Hematopoietic multipotent progenitor cell treated with erythropoietin and hydrocortisone succinate and interleukin-3 and kit ligand, for 15 days (in vitro differentiated cells): ENCODE data around the gene MINAR2.

ENCODE experiments used
- DNase-seq: peaks from one replicate; pipeline ENCODE4 v3.0.0-alpha.2; 2015; ENCODE audit warnings: low spot score

The MINAR2 gene

DNA sequence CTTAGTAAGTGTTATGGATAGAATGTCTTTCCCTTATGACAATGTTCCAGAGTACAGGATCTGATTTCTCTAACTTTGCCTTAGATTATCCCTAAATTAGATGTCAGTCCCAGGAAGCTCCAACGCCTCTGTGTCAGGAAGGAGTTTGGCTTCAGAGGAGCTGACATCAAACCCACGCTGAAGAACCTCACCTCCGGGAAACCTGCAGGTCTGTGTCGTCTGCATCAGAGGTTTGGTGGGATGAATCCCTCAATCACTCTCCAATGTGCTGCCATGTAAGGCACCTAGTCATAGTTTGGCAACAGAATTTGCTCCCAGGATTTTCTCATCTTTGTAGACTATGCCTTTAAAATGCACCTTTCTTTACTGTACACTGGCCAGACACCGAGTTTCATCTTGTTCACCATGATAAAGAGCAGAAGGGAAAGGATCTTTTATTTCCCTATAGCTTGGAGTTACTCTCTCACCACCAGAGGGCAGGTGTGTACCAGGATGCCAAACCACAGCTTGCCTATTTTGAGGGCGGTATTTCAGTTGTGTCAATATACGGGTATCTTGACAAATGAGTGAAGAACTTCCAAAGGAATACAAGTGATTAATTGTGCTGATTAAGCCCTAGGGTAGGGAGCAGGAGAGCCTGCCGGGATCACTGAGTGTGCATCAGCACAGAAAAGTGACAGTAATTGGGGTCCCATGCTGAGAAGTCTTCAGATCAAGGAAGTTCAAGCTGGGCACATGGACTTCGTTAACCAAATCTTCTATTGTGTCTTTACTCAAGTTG lies 23.4 kb downstream of the MINAR2 start:
- DNase-seq, result no peak

DNA sequence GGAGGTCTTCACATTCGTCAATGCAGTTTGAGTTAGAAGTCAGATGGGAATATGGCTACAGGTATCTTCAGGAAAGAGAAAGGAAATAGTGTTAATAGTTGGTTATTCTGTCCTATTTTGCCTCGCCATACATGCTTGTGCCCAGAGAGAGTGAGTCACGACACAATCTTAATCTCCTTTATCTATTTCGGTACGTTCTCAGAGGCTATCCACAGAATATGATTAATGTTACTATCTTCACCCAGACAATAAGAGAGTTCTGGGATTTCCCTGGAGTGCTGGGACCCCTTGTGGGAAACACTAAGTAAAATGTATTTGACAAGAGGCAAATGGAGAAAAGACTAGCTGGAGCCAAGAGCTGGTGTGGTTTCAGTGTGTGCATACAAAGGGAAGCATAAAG lies 25.5 kb downstream of the MINAR2 start:
- no peak for DNase-seq

DNA sequence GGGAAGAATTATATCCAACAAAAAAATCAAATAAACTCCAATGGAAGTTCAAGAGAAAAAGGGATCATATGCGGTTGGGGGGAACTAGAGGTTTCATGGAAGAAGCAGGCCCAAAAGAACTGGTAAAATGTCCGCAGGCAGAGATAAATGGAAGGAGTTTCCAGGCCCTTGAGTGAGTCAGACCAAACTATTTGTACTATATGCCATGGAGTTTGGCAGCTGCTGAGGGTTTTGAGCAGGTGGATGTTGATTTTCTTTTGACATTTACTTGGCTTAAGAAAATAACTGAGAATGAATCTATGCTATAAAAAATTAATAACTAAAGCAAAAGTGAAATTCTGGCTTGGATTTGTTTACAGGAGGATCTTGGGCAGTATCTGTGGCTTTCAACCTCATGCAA lies 33.7 kb downstream of the MINAR2 start:
- DNase-seq, result no peak

DNA sequence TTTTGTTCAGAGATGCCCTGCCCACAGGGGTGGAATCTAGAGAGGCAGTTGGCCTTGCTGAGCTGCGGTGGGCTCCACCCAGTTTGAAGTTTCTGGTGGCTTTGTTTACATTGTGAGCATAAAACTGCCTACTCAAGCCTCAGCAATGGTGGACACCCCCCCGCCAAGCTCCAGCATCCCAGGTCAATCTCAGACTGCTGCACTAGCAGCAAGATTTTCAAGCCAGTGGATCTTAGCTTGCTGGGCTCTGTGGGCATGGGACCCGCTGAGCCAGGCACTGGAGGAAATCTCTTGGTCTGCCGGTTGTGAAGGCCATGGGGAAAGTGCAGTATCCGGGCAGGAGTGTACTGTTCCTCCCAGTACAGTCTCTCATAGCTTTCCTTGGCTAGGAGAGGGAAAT lies 55.5 kb downstream of the MINAR2 start:
- no peak for DNase-seq

DNA sequence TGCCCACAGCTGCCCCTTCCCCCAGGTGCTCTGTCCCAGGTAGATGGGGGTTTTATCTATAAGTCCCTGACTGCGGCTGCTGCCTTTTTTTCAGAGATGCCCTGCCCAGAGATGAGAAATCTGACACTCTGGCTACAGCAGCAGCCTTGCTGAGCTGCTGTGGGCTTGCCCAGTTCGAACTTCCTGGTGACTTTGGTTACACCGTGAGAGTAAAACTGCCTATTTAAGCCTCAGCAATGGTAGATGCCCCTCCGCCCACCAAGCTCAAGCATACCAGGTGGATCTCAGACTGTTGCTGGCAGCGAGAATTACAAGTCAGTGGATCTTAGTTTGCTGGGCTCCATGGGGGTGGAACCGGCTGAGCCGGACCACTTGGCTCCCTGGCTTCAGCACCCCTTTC lies 56.8 kb downstream of the MINAR2 start:
- DNase-seq, result no peak

DNA sequence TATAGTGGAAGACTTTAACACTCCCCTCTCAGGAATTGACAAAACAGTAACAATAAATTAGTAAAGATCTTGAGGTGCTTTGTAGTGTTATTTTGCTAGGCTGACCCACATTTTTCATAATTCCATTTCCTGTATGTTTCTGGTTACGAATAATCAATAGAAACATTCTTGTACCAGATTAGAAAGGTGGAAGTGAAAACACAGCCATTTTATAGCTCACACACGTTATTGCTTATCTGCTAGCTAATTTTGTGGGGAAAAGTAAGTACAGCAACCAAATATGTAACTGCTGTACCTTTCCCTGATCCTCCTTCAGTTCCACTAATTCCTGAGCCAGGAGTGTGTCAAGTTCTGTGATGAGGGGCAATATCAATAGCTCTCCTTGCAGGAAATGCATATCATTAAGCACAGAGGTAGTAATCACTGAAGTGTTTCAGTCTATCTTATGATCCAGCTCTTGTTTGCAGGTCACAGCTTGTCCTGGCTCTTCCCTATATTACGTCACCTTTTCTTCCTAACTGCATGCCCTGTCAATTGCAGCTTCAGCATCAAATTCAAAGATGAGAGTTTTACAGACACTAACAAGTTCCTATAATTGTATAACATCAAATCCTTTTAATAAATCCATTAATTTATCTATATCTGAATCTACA lies 59.4 kb downstream of the MINAR2 start:
- DNase-seq, result no peak
